ENCODE results near the gene DGUOK. TPM values are rescaled to one million over a fixed set of nuclear protein-coding genes. Genes with fewer than 3 reads are reported as not detected.

Gene DGUOK
- total RNA-seq, 1 donor from 2014 or later = 70.1 TPM

- no peak for TF ChIP-seq CTCF (IDR thresholded peaks at IDR 0.05)
- no peak overlapping the region for H3K27ac Mint-ChIP-seq
- H3K36me3 Mint-ChIP-seq (ENCODE audit: low read depth) = no peaks in the 10 kb centered on the region
- no peak for ATAC-seq (ENCODE audit: low read depth)
- no peak for DNase-seq
- H3K27me3 Mint-ChIP-seq = no peaks in the 10 kb centered on the region
- ChIA-PET POLR2A (interaction anchor here (0.7 to 1.0 kb wide), 3 partner anchors 17 to 1081 kb away, joined by 3 to 4 read pairs (median 3); no protein-coding TSS in a partner anchor), CTCF (no interaction called here)
- H3K9me3 Mint-ChIP-seq = no peaks in the 10 kb centered on the region
- intact Hi-C loops (cut with micrococcal nuclease) = no loop called here
- peaks cover 48% of the 10 kb centered on the region for H3K4me1 Mint-ChIP-seq
- H3K4me3 Mint-ChIP-seq = no peak overlapping the region
These were observed 41.8 kb downstream of the DGUOK start for GRCh38 chr2:73968357-73968937.

- Mint-ChIP-seq H3K4me3 (no peak overlapping the region), H3K9me3 (no peaks in the 10 kb centered on the region), H3K27me3 (no peaks in the 10 kb centered on the region), H3K27ac (no peak overlapping the region), H3K36me3 (ENCODE audit: low read depth) (no peaks in the 10 kb centered on the region), H3K4me1 (peaks cover 49% of the 10 kb centered on the region)
- ATAC-seq (ENCODE audit: low read depth) (no peak), DNase-seq (no peak)
- intact Hi-C loops (cut with micrococcal nuclease) = no loop called here
- ChIA-PET POLR2A (interaction anchor here (0.7 kb wide), 1 partner anchor 1080 kb away, joined by 4 read pairs; no protein-coding TSS in a partner anchor), CTCF (interaction anchor here (0.6 to 0.8 kb wide), 2 partner anchors 21 to 99 kb away, joined by 3 read pairs; no protein-coding TSS in a partner anchor)
- TF ChIP-seq CTCF (IDR thresholded peaks at IDR 0.05) = no peak
These were observed 42.7 kb downstream of the DGUOK start for GRCh38 chr2:73969356-73969755.

- DNase-seq (no peak), ATAC-seq (ENCODE audit: low read depth) (no peak)
- Mint-ChIP-seq H3K4me3 (peak overlapping the region; percentile 72), H3K36me3 (ENCODE audit: low read depth) (no peaks in the 10 kb centered on the region), H3K4me1 (peaks cover 49% of the 10 kb centered on the region), H3K27ac (peak overlapping the region; percentile 54), H3K9me3 (no peaks in the 10 kb centered on the region), H3K27me3 (no peaks in the 10 kb centered on the region)
- intact Hi-C loops (cut with micrococcal nuclease) = loop anchor here (1.0 to 2.0 kb wide), 3 partner anchors 9 to 43 kb away; partner anchors contain the start of genes DGUOK and TET3
- POLR2A ChIA-PET = interaction anchor here (0.5 to 1.9 kb wide), 10 partner anchors 11 to 614 kb away, joined by 3 to 9 read pairs (median 4); no protein-coding TSS in a partner anchor
- CTCF ChIA-PET = interaction anchor here (0.8 to 1.1 kb wide), 2 partner anchors 32 to 98 kb away, joined by 3 read pairs; no protein-coding TSS in a partner anchor
- no peak for TF ChIP-seq CTCF (IDR thresholded peaks at IDR 0.05)
These were observed 43.6 kb downstream of the DGUOK start for GRCh38 chr2:73970141-73970803.

GRCh38 chr2:73970850-73971471 lies 44.3 kb downstream of the DGUOK start:
- DNase-seq = no peak
- intact Hi-C loops (cut with micrococcal nuclease) = loop anchor here (1.0 to 2.0 kb wide), 3 partner anchors 8 to 44 kb away; partner anchors contain the start of genes DGUOK and TET3
- CTCF ChIA-PET = interaction anchor here (0.6 to 1.1 kb wide), 2 partner anchors 31 to 366 kb away, joined by 3 read pairs; no protein-coding TSS in a partner anchor
- Mint-ChIP-seq H3K27ac (peak overlapping the region; percentile 54), H3K36me3 (ENCODE audit: low read depth) (no peaks in the 10 kb centered on the region), H3K27me3 (no peaks in the 10 kb centered on the region), H3K9me3 (no peaks in the 10 kb centered on the region), H3K4me3 (peak overlapping the region; percentile 72), H3K4me1 (peaks cover 49% of the 10 kb centered on the region)
- no peak for TF ChIP-seq CTCF (IDR thresholded peaks at IDR 0.05)
- ATAC-seq (ENCODE audit: low read depth) = peak; percentile 78
- POLR2A ChIA-PET = interaction anchor here (0.5 to 1.9 kb wide), 10 partner anchors 11 to 282 kb away, joined by 3 to 9 read pairs (median 4); no protein-coding TSS in a partner anchor
